ENCODE results near the gene OR8J1.

OR8J1 gene

GRCh38 chr11:56353991-56354390 is at the start of gene OR8J1:
OR8J1 (plus strand) TSS chr11:56354291; CDS start chr11:56360247, 5,956 bp downstream.
- TF ChIP-seq CTCF (IDR thresholded peaks at IDR 0.05; ENCODE audit: low read depth, low read length, missing control alignments): no peak
- in situ Hi-C loops (cut with HindIII; ENCODE audit: low pct_ligation_motif_present, low sequenced_read_pairs): no loop called here
- no peaks in the 10 kb centered on the region for H3K27me3 ChIP-seq (replicated peaks)
- H3K27ac ChIP-seq: no peak within 1 kb of the TSS
- H3K36me3 ChIP-seq (replicated peaks): no peaks in the 10 kb centered on the region
- H3K4me3 ChIP-seq (ENCODE audit: low read depth, low read length): no peak within 1 kb of the TSS
- DNase-seq: no peak

GRCh38 chr11:56307836-56308235 is 46.3 kb upstream of the OR8J1 start:
- H3K4me3 ChIP-seq (ENCODE audit: low read depth, low read length): no peak overlapping the region
- in situ Hi-C loops (cut with HindIII; ENCODE audit: low pct_ligation_motif_present, low sequenced_read_pairs): no loop called here

GRCh38 chr11:56314844-56315243 is 39.2 kb upstream of the OR8J1 start, which contains the start of gene OR8K3:
OR8K3 (plus strand) TSS chr11:56315144; CDS start chr11:56318307, 3,163 bp downstream.
- in situ Hi-C loops (cut with HindIII; ENCODE audit: low pct_ligation_motif_present, low sequenced_read_pairs): no loop called here
- Histone ChIP-seq H3K27ac (no peak within 1 kb of the TSS), H3K27me3 (replicated peaks) (no peaks in the 10 kb centered on the region), H3K4me3 (ENCODE audit: low read depth, low read length) (no peak within 1 kb of the TSS), H3K36me3 (replicated peaks) (no peaks in the 10 kb centered on the region)
- no peak for DNase-seq
- no peak for TF ChIP-seq CTCF (IDR thresholded peaks at IDR 0.05; ENCODE audit: low read depth, low read length, missing control alignments)

More at GRCh38 chr11:56307836-56308235, 46.3 kb upstream of the OR8J1 start:
- H3K27ac ChIP-seq: no peak overlapping the region
- DNase-seq: no peak
- no peaks in the 10 kb centered on the region for H3K36me3 ChIP-seq (replicated peaks)
- TF ChIP-seq CTCF (IDR thresholded peaks at IDR 0.05; ENCODE audit: low read depth, low read length, missing control alignments): no peak
- no peaks in the 10 kb centered on the region for H3K27me3 ChIP-seq (replicated peaks)

GRCh38 chr11:56331861-56332491 is 22.1 kb upstream of the OR8J1 start:
- Histone ChIP-seq H3K27me3 (replicated peaks) (no peaks in the 10 kb centered on the region), H3K4me3 (ENCODE audit: low read depth, low read length) (no peak overlapping the region), H3K27ac (no peak overlapping the region), H3K36me3 (replicated peaks) (no peaks in the 10 kb centered on the region)
- DNase-seq: no peak
- in situ Hi-C loops (cut with HindIII; ENCODE audit: low pct_ligation_motif_present, low sequenced_read_pairs): no loop called here
- no peak for TF ChIP-seq CTCF (IDR thresholded peaks at IDR 0.05; ENCODE audit: low read depth, low read length, missing control alignments)

GRCh38 chr11:56333156-56333555 is 20.9 kb upstream of the OR8J1 start:
- no peak for TF ChIP-seq CTCF (IDR thresholded peaks at IDR 0.05; ENCODE audit: low read depth, low read length, missing control alignments)
- no peaks in the 10 kb centered on the region for H3K36me3 ChIP-seq (replicated peaks)

GRCh38 chr11:56340289-56340688 is 13.8 kb upstream of the OR8J1 start:
- Histone ChIP-seq H3K4me3 (ENCODE audit: low read depth, low read length) (no peak overlapping the region), H3K27ac (no peak overlapping the region), H3K27me3 (replicated peaks) (no peaks in the 10 kb centered on the region), H3K36me3 (replicated peaks) (no peaks in the 10 kb centered on the region)
- no peak for TF ChIP-seq CTCF (IDR thresholded peaks at IDR 0.05; ENCODE audit: low read depth, low read length, missing control alignments)
- DNase-seq: no peak
- in situ Hi-C loops (cut with HindIII; ENCODE audit: low pct_ligation_motif_present, low sequenced_read_pairs): no loop called here

More at GRCh38 chr11:56333156-56333555, 20.9 kb upstream of the OR8J1 start:
- DNase-seq: no peak
- no peak overlapping the region for H3K27ac ChIP-seq
- H3K27me3 ChIP-seq (replicated peaks): no peaks in the 10 kb centered on the region
- H3K4me3 ChIP-seq (ENCODE audit: low read depth, low read length): no peak overlapping the region
- in situ Hi-C loops (cut with HindIII; ENCODE audit: low pct_ligation_motif_present, low sequenced_read_pairs): no loop called here

Data from brain microvascular endothelial cell (primary cell).